HG02678 (cell line): Measurements from ENCODE around the gene GPR62.

ENCODE experiments used
- ATAC-seq: cut with Tn5 transposase; IDR thresholded peaks from one replicate; pipeline ENCODE4 v1.9.1; 2021; ENCODE audit warnings: mild to moderate bottlenecking, moderate library complexity; ENCODE audit not compliant: unreplicated experiment

GPR62 gene

DNA sequence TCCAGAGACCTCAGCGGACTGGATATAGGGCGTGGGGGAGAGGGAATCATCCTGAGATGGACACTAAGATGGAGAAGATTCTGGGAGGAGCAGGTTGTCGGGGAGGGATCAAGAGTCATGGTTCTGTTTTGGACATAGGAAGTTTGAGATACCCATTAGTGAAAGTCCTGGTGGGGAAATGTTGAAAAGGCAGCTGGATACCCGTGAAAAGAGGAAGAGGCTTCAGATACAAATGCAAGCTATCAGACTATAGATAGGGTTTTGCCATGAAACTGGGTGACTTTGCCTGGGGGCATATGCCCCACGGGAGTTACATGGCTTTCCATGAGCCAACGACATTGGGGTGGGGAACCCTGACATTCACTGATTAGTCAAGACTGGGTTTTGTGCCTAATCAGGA, 1.1 kb upstream of the GPR62 start:
- no peak for ATAC-seq

DNA sequence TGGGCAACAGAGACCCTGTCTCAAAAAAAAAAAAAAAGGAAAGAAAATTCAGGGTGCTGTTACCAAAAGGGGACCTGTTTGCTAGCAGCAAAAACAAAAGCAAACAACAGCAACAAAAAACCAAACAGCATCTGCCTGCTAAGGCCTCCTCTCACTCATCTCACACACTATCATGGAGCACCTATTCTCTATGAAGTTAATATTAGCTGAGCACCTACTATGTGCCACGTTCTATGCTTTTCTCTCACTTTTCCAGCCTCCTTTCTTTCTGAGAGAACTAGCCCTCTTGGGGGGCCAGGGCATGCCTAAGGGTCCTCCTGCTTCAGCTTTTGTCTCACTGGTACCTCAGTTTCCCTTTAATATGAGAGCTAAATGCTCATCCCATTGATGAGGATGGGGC, 468 bp upstream of the GPR62 start:
- no peak for ATAC-seq

- peak; percentile 62 for ATAC-seq
Observed at GRCh38 chr3:51955893-51956770, 951 bp downstream of the GPR62 start.

DNA sequence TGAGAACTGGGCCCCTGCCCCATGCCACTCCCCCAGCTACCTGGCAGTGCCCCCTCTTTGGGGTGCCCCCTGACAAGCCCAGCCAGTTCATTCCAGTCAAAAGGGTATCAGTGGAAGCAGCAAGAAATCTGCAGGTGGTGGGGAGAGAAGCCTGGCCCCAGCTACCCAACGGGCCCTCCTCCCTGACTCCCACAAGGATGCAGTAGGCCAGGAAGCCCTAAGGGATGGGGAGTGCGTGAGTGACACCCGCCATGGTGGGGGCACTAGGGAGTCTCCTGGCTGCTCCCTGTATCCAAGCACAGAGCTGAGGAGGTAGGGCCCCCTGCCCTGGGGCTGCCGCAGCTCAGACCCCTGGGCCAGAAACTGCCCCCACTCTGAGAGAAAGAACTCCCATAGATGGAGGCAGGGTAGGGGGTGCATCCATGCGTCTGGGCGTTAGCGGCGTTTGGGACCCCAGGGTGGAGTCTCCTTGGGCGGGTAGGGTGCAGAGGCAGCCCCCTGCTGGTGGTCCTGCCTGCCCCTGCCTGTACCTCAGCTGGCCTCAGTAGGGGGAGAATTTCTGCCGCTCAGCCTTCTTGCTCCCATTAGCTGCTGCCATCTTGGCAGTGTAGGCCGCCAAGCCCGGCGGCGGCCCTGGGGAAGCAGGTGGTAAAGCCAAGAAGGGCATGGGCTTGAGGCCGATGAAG, 2.5 kb downstream of the GPR62 start:
- ATAC-seq = no peak

DNA sequence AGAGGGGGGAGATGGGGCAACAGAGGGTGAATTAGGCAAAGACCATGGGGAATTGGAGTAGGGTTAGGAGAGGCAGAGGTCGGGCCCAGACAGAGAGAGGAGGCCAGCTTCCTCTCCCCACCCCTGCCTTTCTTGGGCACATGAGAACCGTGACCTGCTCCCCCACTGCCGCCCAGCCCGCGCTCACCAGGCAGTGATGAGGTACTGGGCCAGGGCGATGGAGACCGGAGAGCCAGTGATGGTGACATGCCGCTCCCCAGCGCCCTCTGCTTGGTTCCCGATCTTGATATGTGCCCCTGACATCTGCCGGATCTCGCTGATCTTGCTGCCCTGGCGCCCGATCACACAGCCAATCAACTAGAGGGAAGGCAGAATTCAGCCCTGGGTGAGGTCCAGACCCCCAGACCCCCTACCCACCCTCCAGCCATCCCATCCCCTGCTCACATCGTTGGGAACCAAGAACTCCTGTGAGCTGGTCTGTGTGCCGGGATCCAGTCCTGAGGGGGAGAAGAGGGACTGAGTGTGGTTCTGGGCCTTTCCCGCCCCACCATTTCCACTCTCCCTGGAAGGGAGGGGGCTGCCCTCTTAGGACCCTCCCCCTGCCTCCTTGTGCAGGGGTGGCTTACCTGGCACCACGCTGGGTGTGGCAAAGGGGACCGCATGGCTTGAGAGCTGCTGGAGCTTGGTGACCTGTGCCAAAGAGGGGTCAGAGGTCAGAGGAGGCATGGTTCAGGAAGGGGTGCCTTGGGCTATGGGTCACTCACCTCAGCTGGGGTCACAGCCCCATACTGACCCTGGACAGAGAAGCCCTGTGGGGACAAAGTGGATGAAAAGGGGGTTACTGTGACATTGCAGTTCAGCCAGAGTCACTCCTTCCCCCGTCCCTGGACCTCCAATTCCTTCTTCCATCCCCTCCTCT, 3.7 kb downstream of the GPR62 start:
- ATAC-seq = no peak

GRCh38 chr3:51959651-51960050, 4.5 kb downstream of the GPR62 start:
- ATAC-seq = no peak

DNA sequence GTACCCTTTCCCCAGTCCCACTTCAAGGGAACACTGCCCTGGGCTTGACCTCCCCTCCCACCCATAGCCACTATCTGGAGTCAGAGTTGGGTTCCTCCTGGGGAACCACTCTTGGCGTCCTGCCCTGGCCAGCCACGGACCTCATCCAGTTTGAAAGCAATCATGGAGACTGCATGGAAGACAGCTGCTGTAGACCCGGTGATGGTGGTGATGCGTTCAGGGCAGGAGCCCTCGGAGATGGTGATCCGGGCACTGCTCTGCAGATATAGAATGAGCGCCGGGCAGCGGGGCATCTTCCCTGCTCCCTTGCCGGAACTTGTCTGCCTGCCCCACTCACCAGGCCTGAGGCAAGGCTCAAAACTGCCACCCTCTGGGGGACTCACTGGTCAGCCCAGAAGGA, 5.2 kb downstream of the GPR62 start:
- no peak for ATAC-seq

- no peak for ATAC-seq
Observed at GRCh38 chr3:51961011-51961410, 5.8 kb downstream of the GPR62 start.

GRCh38 chr3:51961602-51962569, 6.7 kb downstream of the GPR62 start:
- ATAC-seq = no peak

DNA sequence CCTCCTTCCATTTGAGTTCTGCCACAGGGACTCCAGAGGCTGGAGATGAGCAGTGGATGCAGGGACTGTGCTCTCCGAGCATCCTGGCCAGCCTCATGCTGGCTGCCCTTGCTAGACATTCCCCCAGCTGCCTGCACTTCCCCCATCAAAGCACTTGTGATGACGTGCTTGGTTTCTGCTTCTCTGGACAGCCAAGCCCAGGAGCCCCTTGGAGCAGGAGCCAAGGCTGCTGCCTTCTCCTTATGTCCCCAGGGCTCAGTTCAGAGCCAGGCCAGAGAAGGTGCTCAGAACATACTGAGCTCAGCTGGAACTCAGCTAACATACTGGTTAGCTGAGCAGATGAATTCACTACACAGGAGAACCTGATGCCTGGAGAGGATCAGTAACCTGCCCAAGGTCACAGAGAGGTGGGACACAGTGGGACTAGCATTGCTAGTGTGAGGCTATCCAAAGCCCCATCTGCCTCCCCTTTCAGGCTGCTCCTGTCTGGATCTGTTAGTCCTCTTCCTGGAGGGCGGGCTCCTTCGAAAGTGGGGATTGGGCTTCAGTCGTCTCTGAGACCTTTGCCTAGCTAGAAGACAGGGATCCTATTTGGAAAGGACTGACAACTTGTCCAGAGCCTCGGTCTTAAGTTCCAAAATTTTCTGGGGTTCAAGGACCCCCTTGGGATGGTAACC, 7.8 kb downstream of the GPR62 start:
- no peak for ATAC-seq

DNA sequence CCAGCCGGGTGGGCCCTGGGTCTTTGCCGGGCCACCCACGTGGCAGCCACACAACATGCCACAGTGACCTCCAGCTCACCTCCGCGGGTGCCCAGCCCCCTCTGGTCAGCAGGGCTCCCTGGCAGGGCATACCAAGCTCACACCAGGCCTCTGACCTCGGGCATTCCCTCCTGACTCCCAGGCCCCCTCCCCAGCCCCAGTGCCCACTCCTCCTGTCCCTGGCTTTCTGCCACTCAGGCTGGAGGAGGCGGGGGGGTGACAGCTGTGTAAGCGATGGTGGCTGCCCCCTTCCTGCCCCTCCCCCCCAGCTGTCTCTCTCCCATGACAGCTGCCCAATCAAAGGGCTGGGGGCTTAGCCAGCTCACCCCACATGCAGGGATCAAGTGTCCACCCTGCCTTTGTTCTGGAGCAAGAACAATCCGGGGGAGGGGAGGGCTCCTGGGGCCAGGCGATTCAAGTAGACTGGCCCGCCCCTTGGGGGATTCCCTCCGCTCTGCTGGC, 8.8 kb downstream of the GPR62 start:
- ATAC-seq = no peak

DNA sequence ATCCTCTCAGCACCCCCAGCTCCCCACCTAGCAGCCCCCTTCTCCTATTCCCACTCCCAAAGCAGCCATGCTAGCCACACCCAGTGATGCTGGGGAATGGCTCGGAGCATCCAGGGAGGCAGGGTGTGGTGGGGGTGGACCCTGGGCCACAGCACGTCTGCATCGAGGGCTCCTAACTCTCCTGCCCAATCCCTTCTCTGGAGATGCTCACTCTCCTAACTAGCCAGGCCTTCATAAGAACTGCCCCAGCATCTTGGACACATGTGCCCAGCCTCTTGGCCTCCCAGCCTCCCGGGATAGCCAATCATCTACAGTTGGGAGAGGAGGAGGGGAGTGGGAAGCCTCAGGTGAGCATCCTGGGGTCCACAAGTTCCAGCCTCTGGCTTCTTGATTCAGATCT, 9.3 kb downstream of the GPR62 start:
- no peak for ATAC-seq

DNA sequence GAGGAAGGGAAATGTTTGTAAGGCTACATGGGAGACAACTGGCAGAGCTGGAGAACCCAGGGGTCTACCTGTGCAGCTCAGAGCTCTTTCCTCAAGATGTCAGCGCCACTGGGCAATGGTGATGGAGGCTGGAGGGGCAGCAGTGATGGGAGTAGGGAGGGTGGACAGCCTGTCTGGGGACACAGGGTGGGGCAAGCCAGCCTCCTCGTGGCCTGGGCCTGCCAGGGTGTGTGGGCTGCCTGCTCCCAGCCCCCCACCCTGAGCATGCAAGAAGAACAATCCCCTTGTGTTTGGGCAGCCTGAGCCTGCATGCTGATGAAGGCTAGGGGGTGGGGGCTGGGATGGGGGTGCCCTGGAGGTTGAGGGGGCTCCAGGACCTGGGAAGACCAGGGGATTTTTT, 10.8 kb downstream of the GPR62 start:
- no peak for ATAC-seq

DNA sequence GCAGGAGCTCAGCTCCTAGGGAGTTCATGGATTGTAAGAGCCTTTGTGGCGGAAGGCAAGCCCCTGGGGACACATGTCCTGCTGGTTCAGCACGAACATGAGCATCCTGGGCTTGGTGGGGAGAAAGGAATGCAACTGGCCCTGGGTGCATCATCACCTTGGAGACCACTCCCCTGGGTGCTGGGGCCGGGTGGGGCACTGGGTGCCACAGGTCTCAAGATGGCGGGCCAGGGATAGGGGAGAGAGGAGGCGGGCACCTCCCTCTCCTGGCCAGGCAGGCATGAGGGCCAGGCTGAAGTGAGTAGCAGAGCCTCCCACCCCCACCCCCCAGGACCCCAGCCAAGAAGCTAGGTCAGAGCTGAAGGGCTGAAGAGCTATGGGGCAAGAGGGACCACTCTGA, 11.3 kb downstream of the GPR62 start:
- ATAC-seq = no peak

DNA sequence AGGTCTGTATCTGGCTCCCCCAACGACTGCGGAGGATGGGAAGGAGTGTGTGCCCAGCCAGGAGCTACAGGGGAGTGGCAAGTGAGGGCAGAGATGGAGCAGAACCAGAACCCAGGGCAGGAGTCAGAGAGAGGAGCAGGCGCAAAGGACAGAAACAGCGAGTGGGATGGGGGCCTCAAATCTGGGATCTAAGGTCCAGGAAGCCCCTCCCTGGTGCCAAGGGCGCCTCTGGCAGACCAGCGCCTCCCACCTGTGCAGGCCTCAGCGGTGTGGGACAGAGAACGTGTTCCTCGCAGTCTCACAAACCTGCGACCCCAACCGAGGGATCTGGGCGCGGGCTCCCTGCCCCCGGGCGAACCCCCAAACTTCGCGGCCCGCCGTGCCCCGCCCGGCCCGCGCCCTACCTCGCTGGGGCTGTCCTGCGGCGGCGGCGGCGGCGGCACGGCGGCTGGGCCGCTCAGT, 11.8 kb downstream of the GPR62 start:
- ATAC-seq = peak; percentile 38

GRCh38 chr3:51967384-51968169, 12.4 kb downstream of the GPR62 start, which contains the start of gene PCBP4:
PCBP4 (minus strand) TSS chr3:51967454; CDS start chr3:51961240, 6,214 bp downstream.
- ATAC-seq = peak; percentile 57

DNA sequence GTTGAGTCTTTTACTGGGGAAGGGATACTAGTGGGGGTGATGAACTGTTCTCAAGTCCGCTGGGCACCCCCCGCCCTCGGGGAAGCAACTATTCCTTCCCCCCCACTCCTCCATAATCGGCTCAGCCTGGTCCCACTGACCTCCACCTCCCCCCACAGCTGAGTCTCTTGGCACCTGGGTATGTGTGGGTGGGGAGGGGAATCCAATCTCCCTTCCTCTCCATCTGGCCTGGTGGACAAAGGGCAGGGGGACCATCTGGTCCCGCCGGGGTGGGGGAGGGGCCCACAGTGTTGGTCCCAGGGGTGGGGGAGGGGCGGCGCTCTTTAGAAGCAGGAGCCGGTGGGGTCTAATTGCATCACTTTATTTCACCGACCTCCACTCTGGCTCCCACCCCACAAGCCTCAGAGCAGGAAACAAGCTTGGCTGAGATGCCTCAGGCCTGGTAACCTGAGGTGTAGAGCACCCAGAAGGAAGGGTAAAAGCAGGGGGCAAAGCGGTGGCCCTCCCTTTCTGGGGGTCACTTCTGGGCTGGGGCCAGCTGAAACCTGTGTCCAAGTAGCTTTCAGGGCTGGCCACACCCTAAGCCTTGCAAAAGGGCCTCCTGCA, 13.1 kb downstream of the GPR62 start:
- ATAC-seq = no peak
